ENCODE results near the gene CLTC.

GRCh38 chr17:59617156-59617732, 2.5 kb upstream of the CLTC start:
- 0 out of 3 replicates have a peak, but pooled peaks of 1 of the 2 experiments have one; percentile 18 for TF ChIP-seq POLR2A (IDR thresholded peaks at IDR 0.05; ENCODE audit: control extremely low read depth in 1 of 2, low read depth in 2 of 2, low read length in 2 of 2)
- no peak for TF ChIP-seq SIX5 (IDR thresholded peaks at IDR 0.05; ENCODE audit: low read depth, low read length)
- TF ChIP-seq POLR2AphosphoS5 (IDR thresholded peaks at IDR 0.05; ENCODE audit: low read depth, low read length): no peak
- TF ChIP-seq EZH2 (IDR thresholded peaks at IDR 0.05; ENCODE audit: low read depth, low read length, severe bottlenecking): no peak
- TF ChIP-seq SIRT6 (IDR thresholded peaks at IDR 0.05; ENCODE audit: low read length): no peak
- TF ChIP-seq ATF2 (IDR thresholded peaks at IDR 0.05; ENCODE audit: low read length): no peak
- no peak for TF ChIP-seq EGR1 (IDR thresholded peaks at IDR 0.05; ENCODE audit: borderline replicate concordance, low read depth, low read length)
- TF ChIP-seq FOSL1 (IDR thresholded peaks at IDR 0.05; ENCODE audit: insufficient read depth, low read depth, low read length): no peak

Data from H1 (cell line).